HepG2 (cell line): ENCODE measurements around the gene CST4. TPM values are rescaled to one million over a fixed set of nuclear protein-coding genes. Genes with fewer than 3 reads are reported as not detected.

Source experiments
- ASH2L ChIP-seq: fragments of 300-600, 200-600 bp; sonication (generic); IDR thresholded peaks from 2 replicates; pipeline ENCODE4 v1.7.0; 2017; ENCODE audit warnings: low read depth, mild to moderate bottlenecking, moderate library complexity, mixed read lengths, low read length; ENCODE audit not compliant: insufficient read length
- CBX5 ChIP-seq: sonication (generic); formaldehyde crosslinking; IDR thresholded peaks from 2 replicates; pipeline ENCODE4 v1.4.0; 2020; ENCODE audit warnings: missing genetic modification reagents, borderline replicate concordance
- DRAP1 ChIP-seq: IDR thresholded peaks from 2 replicates; pipeline ENCODE4 v1.6.1; 2016; ENCODE audit warnings: missing genetic modification reagents, missing compliant biosample characterization
- FOXO1 ChIP-seq: sonication (generic); formaldehyde crosslinking; IDR thresholded peaks from 2 replicates; pipeline ENCODE4 v1.4.0; 2020; ENCODE audit warnings: missing genetic modification reagents
- GATAD1 ChIP-seq: IDR thresholded peaks from 2 replicates; pipeline ENCODE4 v1.6.1; 2016; ENCODE audit warnings: missing genetic modification reagents, missing compliant biosample characterization
- HBP1 ChIP-seq: IDR thresholded peaks from 2 replicates; pipeline ENCODE4 v1.6.1; 2016; ENCODE audit warnings: low read depth, control low read depth
- HDAC1 ChIP-seq: sonication (generic); formaldehyde crosslinking; IDR thresholded peaks from 2 replicates; pipeline ENCODE4 v1.5.1; 2020; ENCODE audit warnings: mild to moderate bottlenecking, missing genetic modification reagents
- HNF1A ChIP-seq, 2 experiments: sonication (generic) in 1 of 2; formaldehyde crosslinking in 1 of 2; IDR thresholded peaks; 2 replicates each; pipeline versions ENCODE4 v1.4.0 to v1.6.1; 2016 to 2020; ENCODE audit warnings: borderline replicate concordance in 1 of 2, low read depth in 1 of 2, mild to moderate bottlenecking in 1 of 2, missing genetic modification reagents in 1 of 2
- HNF1B ChIP-seq: sonication (generic); formaldehyde crosslinking; IDR thresholded peaks from 2 replicates; pipeline ENCODE4 v1.5.1; 2020; ENCODE audit warnings: mild to moderate bottlenecking, moderate library complexity, missing genetic modification reagents
- MED1 ChIP-seq: sonication (generic); formaldehyde crosslinking; IDR thresholded peaks from 2 replicates; pipeline ENCODE4 v1.4.0; 2020; ENCODE audit warnings: missing genetic modification reagents
- MED8 ChIP-seq: sonication (generic); formaldehyde crosslinking; IDR thresholded peaks from 2 replicates; pipeline ENCODE4 v1.8.1; 2023; ENCODE audit warnings: mild to moderate bottlenecking, missing genetic modification reagents; ENCODE audit not compliant: insufficient replicate concordance
- NR2F1 ChIP-seq, 2 experiments: fragments of 450-650 bp in 1 of 2; formaldehyde crosslinking in 1 of 2; IDR thresholded peaks; 2 replicates each; pipeline versions ENCODE4 v1.5.0 to v1.6.1; 2016 to 2020; ENCODE audit warnings: mild to moderate bottlenecking in 1 of 2, missing compliant biosample characterization in 1 of 2, missing genetic modification reagents in 1 of 2, moderate library complexity in 1 of 2
- PRMT3 ChIP-seq: sonication (generic); formaldehyde crosslinking; IDR thresholded peaks from 2 replicates; pipeline ENCODE4 v1.8.1; 2022; ENCODE audit warnings: low read depth, mild to moderate bottlenecking, moderate library complexity, missing genetic modification reagents, borderline replicate concordance
- RXRB ChIP-seq: IDR thresholded peaks from 2 replicates; pipeline ENCODE4 v1.6.1; 2016; ENCODE audit warnings: borderline replicate concordance, missing genetic modification reagents, missing compliant biosample characterization
- ZNF256 ChIP-seq: sonication (generic); formaldehyde crosslinking; conservative IDR thresholded peaks from 2 replicates; pipeline ENCODE4 v1.4.0; 2020; ENCODE audit warnings: missing genetic modification reagents
- ZNF737 ChIP-seq: sonication (generic); formaldehyde crosslinking; IDR thresholded peaks from 2 replicates; pipeline ENCODE4 v1.5.0; 2020; ENCODE audit warnings: missing genetic modification reagents, mild to moderate bottlenecking, borderline replicate concordance
- ZNF777 ChIP-seq: sonication (generic); formaldehyde crosslinking; IDR thresholded peaks from 2 replicates; pipeline ENCODE4 v1.4.0; 2020; ENCODE audit warnings: missing genetic modification reagents
- ZNF788 ChIP-seq: sonication (generic); formaldehyde crosslinking; IDR thresholded peaks from 2 replicates; pipeline ENCODE4 v1.5.0; 2020; ENCODE audit warnings: mild to moderate bottlenecking, missing genetic modification reagents, borderline replicate concordance
- ZNF841 ChIP-seq: sonication (generic); formaldehyde crosslinking; IDR thresholded peaks from 2 replicates; pipeline ENCODE4 v1.8.1; 2023; ENCODE audit warnings: missing genetic modification reagents, borderline replicate concordance
- ZSCAN25 ChIP-seq: sonication (generic); formaldehyde crosslinking; IDR thresholded peaks from 2 replicates; pipeline ENCODE4 v1.8.0; 2022; ENCODE audit warnings: mild to moderate bottlenecking, missing genetic modification reagents
- polyA plus RNA-seq, 8 experiments: library from polyadenylated mRNA; depleted of rRNA in 3 of 8; stranded (reverse) in 7 of 8; unstranded in 1 of 8; fragments of >200 nt; fragmentation: Illumina TruSeq in 4 of 8; extraction: Trizol in 4 of 8; gene quantifications; 2 replicates each; pipeline versions ENCODE4 v1.2.1 to v1.2.3, GENCODE V29; 2011 to 2016; ENCODE audit warnings: low read depth in 4 of 8, missing spikeins in 1 of 8, mixed read lengths in 1 of 8; ENCODE audit not compliant: insufficient read depth in 1 of 8
- total RNA-seq, 5 experiments: library from RNA; depleted of rRNA; stranded (reverse); fragments of >200 nt; fragmentation: Illumina TruSeq; extraction: Trizol; gene quantifications; 2 replicates each; pipeline ENCODE4 v1.2.3, GENCODE V29; 2016; ENCODE audit warnings: low read depth in 1 of 5

CST4 gene
- total and polyA plus RNA-seq, 2 of the 13 experiments (the other 11 are each of a cell fraction or from before 2014, with no cell fraction given): not detected

GRCh38 chr20:23640671-23641667, 47.9 kb downstream of the CST4 start (continued):
- TF ChIP-seq HNF1A (IDR thresholded peaks at IDR 0.05; ENCODE audit: low read depth) (no peak), HNF1A (CRISPR knock-in tag; IDR thresholded peaks at IDR 0.05; ENCODE audit: borderline replicate concordance) (no peak; the same call in 1 of the 2 replicates), HBP1 (CRISPR knock-in tag) (no peak), MED8 (CRISPR knock-in tag) (no peak), ZNF737 (CRISPR knock-in tag) (0 out of 2 replicates have a peak, but pooled peaks have one; percentile 17), HNF1B (CRISPR knock-in tag) (peak; percentile 89), FOXO1 (CRISPR knock-in tag) (peak; percentile 88), ZNF841 (CRISPR knock-in tag) (no peak), MED1 (CRISPR knock-in tag) (peak; percentile 87), ZNF777 (CRISPR knock-in tag) (no peak), DRAP1 (peak; percentile 78), HDAC1 (CRISPR knock-in tag) (peak; percentile 49), ZSCAN25 (CRISPR knock-in tag) (peak; percentile 83), ASH2L (no peak), GATAD1 (CRISPR knock-in tag) (no peak; the same call in 1 of the 2 replicates), PRMT3 (no peak), NR2F1 (CRISPR knock-in tag; IDR thresholded peaks at IDR 0.05) (peak; percentile 83 to 88), RXRB (CRISPR knock-in tag) (peak; percentile 97), CBX5 (CRISPR knock-in tag) (0 out of 2 replicates have a peak, but pooled peaks have one; percentile 21), ZNF788 (CRISPR knock-in tag) (peak; percentile 60; the same call in 1 of the 2 replicates), ZNF256 (CRISPR knock-in tag) (no peak)
